Measurements from ENCODE around the gene RAB3C.

GRCh38 chr5:58649716-58650115 is 66.8 kb downstream of the RAB3C start:
- TF ChIP-seq POLR2A (IDR thresholded peaks at IDR 0.05), result no peak
- TF ChIP-seq, protein P1, sequence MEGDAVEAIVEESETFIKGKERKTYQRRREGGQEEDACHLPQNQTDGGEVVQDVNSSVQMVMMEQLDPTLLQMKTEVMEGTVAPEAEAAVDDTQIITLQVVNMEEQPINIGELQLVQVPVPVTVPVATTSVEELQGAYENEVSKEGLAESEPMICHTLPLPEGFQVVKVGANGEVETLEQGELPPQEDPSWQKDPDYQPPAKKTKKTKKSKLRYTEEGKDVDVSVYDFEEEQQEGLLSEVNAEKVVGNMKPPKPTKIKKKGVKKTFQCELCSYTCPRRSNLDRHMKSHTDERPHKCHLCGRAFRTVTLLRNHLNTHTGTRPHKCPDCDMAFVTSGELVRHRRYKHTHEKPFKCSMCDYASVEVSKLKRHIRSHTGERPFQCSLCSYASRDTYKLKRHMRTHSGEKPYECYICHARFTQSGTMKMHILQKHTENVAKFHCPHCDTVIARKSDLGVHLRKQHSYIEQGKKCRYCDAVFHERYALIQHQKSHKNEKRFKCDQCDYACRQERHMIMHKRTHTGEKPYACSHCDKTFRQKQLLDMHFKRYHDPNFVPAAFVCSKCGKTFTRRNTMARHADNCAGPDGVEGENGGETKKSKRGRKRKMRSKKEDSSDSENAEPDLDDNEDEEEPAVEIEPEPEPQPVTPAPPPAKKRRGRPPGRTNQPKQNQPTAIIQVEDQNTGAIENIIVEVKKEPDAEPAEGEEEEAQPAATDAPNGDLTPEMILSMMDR (IDR thresholded peaks at IDR 0.05), result no peak
